Epithelial cell of proximal tubule (primary cell): Measurements from ENCODE around the gene CDH13. TPM values are rescaled to one million over a fixed set of nuclear protein-coding genes. Genes with fewer than 3 reads are reported as not detected.
A peak's percentile ranks its signal among the peaks of the same experiment; 100 is the strongest.

Experiments used
- DNase-seq: peaks from one replicate; pipeline ENCODE4 v3.0.0-alpha.2; 2011; ENCODE audit warnings: low read depth
- H3K4me3 ChIP-seq: 2 replicates; pipeline ENCODE4 v1.5.1; 2011; ENCODE audit warnings: low read depth, mild to moderate bottlenecking, low read length
- CTCF ChIP-seq: conservative IDR thresholded peaks from 2 replicates; pipeline ENCODE4 v1.5.1; 2012; ENCODE audit warnings: low read depth, mild to moderate bottlenecking, low read length
- total RNA-seq: library from RNA; depleted of rRNA; stranded (reverse); fragments of >200 nt; gene quantifications from 2 replicates; pipeline ENCODE4 v1.2.3, GENCODE V29; 2015

Gene CDH13
- total RNA-seq, 1 donor from 2014 or later, result 85.4 TPM

GRCh38 chr16:83402160-83402814, 775.5 kb downstream of the CDH13 start:
- DNase-seq, result no peak
- TF ChIP-seq CTCF, result peak; percentile 20
- H3K4me3 ChIP-seq, result no peak overlapping the region

- no peak for TF ChIP-seq CTCF
- no peak for DNase-seq
- H3K4me3 ChIP-seq, result no peak overlapping the region
Measured at GRCh38 chr16:83402967-83403366, 776.2 kb downstream of the CDH13 start.

GRCh38 chr16:83403761-83404160, 777.0 kb downstream of the CDH13 start:
- DNase-seq, result no peak

GRCh38 chr16:83404261-83404660, 777.5 kb downstream of the CDH13 start:
- DNase-seq, result no peak
- H3K4me3 ChIP-seq, result no peak overlapping the region
- TF ChIP-seq CTCF, result no peak

More at GRCh38 chr16:83403761-83404160, 777.0 kb downstream of the CDH13 start:
- TF ChIP-seq CTCF, result no peak
- no peak overlapping the region for H3K4me3 ChIP-seq

- no peak for DNase-seq
Measured at GRCh38 chr16:83407928-83408327, 781.2 kb downstream of the CDH13 start.

GRCh38 chr16:83409347-83409746, 782.6 kb downstream of the CDH13 start:
- no peak overlapping the region for H3K4me3 ChIP-seq
- no peak for TF ChIP-seq CTCF
- DNase-seq, result no peak

More at GRCh38 chr16:83407928-83408327, 781.2 kb downstream of the CDH13 start:
- no peak overlapping the region for H3K4me3 ChIP-seq
- TF ChIP-seq CTCF, result no peak

- H3K4me3 ChIP-seq, result no peak overlapping the region
- no peak for DNase-seq
- TF ChIP-seq CTCF, result peak; percentile 34
Measured at GRCh38 chr16:83418565-83418964, 791.8 kb downstream of the CDH13 start.
